PC-3 (cell line): ENCODE results near the gene MRGPRX4. TPM values are rescaled to one million over a fixed set of nuclear protein-coding genes. Genes with fewer than 3 reads are reported as not detected.

Experiments used
- ATAC-seq: fragments of 200-7000 bp; cut with Tn5 transposase; 2 replicates; pipeline ENCODE4 v1.9.1; 2020; ENCODE audit warnings: mild to moderate bottlenecking, moderate library complexity
- BruUV-seq: library from RNA; stranded (reverse); fragments of 400-500 nt; replicated peaks from 2 replicates; lab custom pipeline; 2021; lab: Mats Ljungman, UMichigan
- CTCF ChIA-PET: fragments of 300-600 bp; sonication (Branson Sonifier 250); formaldehyde crosslinking; loops from one replicate; lab custom pipeline; 2022; ENCODE audit warnings: antibody characterized with exemption; lab: Charles Lee
- POLR2A ChIA-PET: fragments of 300-600 bp; sonication (Branson Sonifier 250); formaldehyde crosslinking; loops from one replicate; lab custom pipeline; 2022; ENCODE audit warnings: antibody characterized with exemption; ENCODE audit not compliant: unreplicated experiment; lab: Charles Lee
- DNase-seq: peaks from one replicate; pipeline ENCODE4 v3.0.0-alpha.2; 2015
- H2AFZ ChIP-seq: fragments of 300-600 bp; sonication (generic); 2 replicates; pipeline ENCODE4 v1.6.0; 2016; ENCODE audit warnings: antibody characterized with exemption, low read length
- H3F3A ChIP-seq: fragments of 300-600 bp; sonication (generic); one replicate; pipeline ENCODE4 v1.6.0; 2017; ENCODE audit warnings: antibody characterized with exemption, low read length, control low read depth, mild to moderate bottlenecking; ENCODE audit not compliant: unreplicated experiment
- H3K27ac ChIP-seq: fragments of 300-600 bp; sonication (generic); 2 replicates; pipeline ENCODE4 v1.5.1; 2016; ENCODE audit warnings: mild to moderate bottlenecking, low read length
- H3K27me3 ChIP-seq: fragments of 300-600 bp; sonication (generic); 2 replicates; pipeline ENCODE4 v1.6.1; 2016; ENCODE audit warnings: low read length, mixed read lengths
- H3K36me3 ChIP-seq: fragments of 300-600 bp; sonication (generic); 2 replicates; pipeline ENCODE4 v1.6.1; 2016; ENCODE audit warnings: low read depth, mixed run types, low read length, mixed read lengths
- H3K4me1 ChIP-seq: fragments of 300-600 bp; sonication (generic); 2 replicates; pipeline ENCODE4 v1.5.1; 2016; ENCODE audit warnings: low read length; ENCODE audit not compliant: insufficient read depth
- H3K4me2 ChIP-seq: fragments of 300-600 bp; sonication (generic); 2 replicates; pipeline ENCODE4 v1.6.0; 2016; ENCODE audit warnings: low read length
- H3K4me3 ChIP-seq: fragments of 300-600 bp; sonication (generic); 2 replicates; pipeline ENCODE4 v1.5.1; 2016; ENCODE audit warnings: mild to moderate bottlenecking, low read length, mixed read lengths
- H3K79me2 ChIP-seq: fragments of 300-600 bp; sonication (generic); 2 replicates; pipeline ENCODE4 v1.6.1; 2017; ENCODE audit warnings: low read length, mixed read lengths
- H3K9ac ChIP-seq: fragments of 300-600 bp; sonication (generic); 2 replicates; pipeline ENCODE4 v1.6.0; 2016; ENCODE audit warnings: mild to moderate bottlenecking, low read length
- H3K9me2 ChIP-seq: fragments of 300-600 bp; sonication (generic); replicated peaks from 2 replicates; pipeline ENCODE4 v1.6.1; 2016; ENCODE audit warnings: mixed run types, low read length, mixed read lengths
- H3K9me3 ChIP-seq: fragments of 300-600 bp; sonication (generic); 2 replicates; pipeline ENCODE4 v1.6.1; 2016; ENCODE audit warnings: low read length, mixed read lengths
- H4K20me1 ChIP-seq: fragments of 300-600 bp; sonication (generic); 2 replicates; pipeline ENCODE4 v1.6.1; 2016; ENCODE audit warnings: low read length, mixed read lengths
- EZH2 ChIP-seq: fragments of 300-600 bp; sonication (generic); IDR thresholded peaks from one replicate; pipeline ENCODE4 v1.6.1; 2017; ENCODE audit warnings: antibody characterized with exemption, mild to moderate bottlenecking, low read length; ENCODE audit not compliant: unreplicated experiment
- EZH2phosphoT487 ChIP-seq: fragments of 300-600 bp; sonication (generic); IDR thresholded peaks from 2 replicates; pipeline ENCODE4 v1.6.1; 2018; ENCODE audit warnings: mild to moderate bottlenecking, antibody characterized with exemption, low read length, borderline replicate concordance
- intact Hi-C: fragments of 100-400 bp; cut with micrococcal nuclease; formaldehyde crosslinking; loops from 2 replicates; pipeline ENCODE4 v1.9.0; 2023
- total RNA-seq: library from RNA; depleted of rRNA; stranded (reverse); fragments of >200 nt; gene quantifications from 2 replicates; pipeline ENCODE4 v1.2.3, GENCODE V29; 2014
- TF ChIP-seq, protein P1 (sequence below): fragments of 300-600 bp; sonication (generic); conservative IDR thresholded peaks from 2 replicates; pipeline ENCODE4 v1.5.1; 2017; ENCODE audit warnings: antibody characterized with exemption, low read depth, mild to moderate bottlenecking, low read length

MRGPRX4 gene
- total RNA-seq, 1 experiment from 2014 or later = not detected

DNA sequence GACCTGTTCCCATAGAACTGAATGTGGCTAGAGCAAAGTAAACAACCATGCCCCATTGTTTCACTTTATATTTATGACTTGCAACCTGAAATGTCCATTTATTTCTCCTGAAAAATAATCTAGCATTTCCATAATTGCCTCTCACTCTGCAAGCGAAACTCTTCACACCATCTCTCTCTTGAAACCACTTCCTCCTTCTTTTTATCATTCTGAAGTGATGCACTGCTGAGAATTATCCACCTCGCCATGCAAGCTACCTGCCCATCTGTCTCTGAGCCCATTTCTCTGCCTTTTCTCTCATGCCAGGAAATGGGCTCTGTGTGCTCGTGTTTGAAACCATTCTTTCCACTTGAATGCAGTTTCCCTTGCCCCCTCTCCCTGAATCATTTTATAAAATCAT, 26.8 kb upstream of the MRGPRX4 start:
- ATAC-seq (no peak), DNase-seq (no peak)
- Histone ChIP-seq H3K9me3 (no peaks in the 10 kb centered on the region), H3K4me2 (no peak overlapping the region), H3K27ac (no peak overlapping the region), H4K20me1 (no peaks in the 10 kb centered on the region), H3K27me3 (peaks cover 30% of the 10 kb centered on the region), H3K79me2 (no peaks in the 10 kb centered on the region), H3F3A (no peaks in the 10 kb centered on the region), H2AFZ (no peak overlapping the region), H3K36me3 (no peaks in the 10 kb centered on the region), H3K9ac (no peak overlapping the region), H3K4me3 (no peak overlapping the region), H3K4me1 (0 out of 2 replicates have a peak, but pooled peaks cover 3% of the 10 kb centered on the region), H3K9me2 (no peaks in the 10 kb centered on the region)
- no TSS peak for BruUV-seq
- TF ChIP-seq, protein P1, sequence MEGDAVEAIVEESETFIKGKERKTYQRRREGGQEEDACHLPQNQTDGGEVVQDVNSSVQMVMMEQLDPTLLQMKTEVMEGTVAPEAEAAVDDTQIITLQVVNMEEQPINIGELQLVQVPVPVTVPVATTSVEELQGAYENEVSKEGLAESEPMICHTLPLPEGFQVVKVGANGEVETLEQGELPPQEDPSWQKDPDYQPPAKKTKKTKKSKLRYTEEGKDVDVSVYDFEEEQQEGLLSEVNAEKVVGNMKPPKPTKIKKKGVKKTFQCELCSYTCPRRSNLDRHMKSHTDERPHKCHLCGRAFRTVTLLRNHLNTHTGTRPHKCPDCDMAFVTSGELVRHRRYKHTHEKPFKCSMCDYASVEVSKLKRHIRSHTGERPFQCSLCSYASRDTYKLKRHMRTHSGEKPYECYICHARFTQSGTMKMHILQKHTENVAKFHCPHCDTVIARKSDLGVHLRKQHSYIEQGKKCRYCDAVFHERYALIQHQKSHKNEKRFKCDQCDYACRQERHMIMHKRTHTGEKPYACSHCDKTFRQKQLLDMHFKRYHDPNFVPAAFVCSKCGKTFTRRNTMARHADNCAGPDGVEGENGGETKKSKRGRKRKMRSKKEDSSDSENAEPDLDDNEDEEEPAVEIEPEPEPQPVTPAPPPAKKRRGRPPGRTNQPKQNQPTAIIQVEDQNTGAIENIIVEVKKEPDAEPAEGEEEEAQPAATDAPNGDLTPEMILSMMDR = no peak
- TF ChIP-seq EZH2 (no peak), EZH2phosphoT487 (no peak)
- POLR2A ChIA-PET = no interaction called here
- intact Hi-C loops = no loop called here
- CTCF ChIA-PET = no interaction called here

DNA sequence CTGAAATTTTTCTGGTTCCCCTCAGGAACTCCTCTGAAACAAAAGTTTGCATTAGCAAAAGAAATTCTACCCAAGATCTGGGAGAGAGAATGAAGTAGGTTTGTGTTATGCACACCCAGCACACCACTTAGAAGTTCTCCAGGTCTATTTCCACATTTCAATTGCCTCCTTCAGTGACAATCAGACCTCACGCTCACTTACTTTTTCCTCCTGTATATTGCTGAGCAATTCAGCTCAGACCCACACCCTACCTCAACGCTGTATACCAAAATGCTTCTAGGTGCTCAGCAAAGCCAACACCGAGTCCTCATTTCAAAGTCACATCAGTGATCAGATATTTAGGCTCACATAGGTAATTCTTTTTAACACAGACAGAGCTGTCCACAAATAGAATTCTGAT, 21.1 kb upstream of the MRGPRX4 start:
- ATAC-seq (no peak), DNase-seq (no peak)
- Histone ChIP-seq H3K4me1 (no peaks in the 10 kb centered on the region), H3K4me3 (no peak overlapping the region), H3K9ac (no peak overlapping the region), H3K27me3 (peaks cover 70% of the 10 kb centered on the region), H3K36me3 (no peaks in the 10 kb centered on the region), H3K9me2 (no peaks in the 10 kb centered on the region), H3K79me2 (no peaks in the 10 kb centered on the region), H3K9me3 (no peaks in the 10 kb centered on the region), H3K27ac (no peak overlapping the region), H3K4me2 (no peak overlapping the region), H2AFZ (no peak overlapping the region), H3F3A (no peaks in the 10 kb centered on the region), H4K20me1 (no peaks in the 10 kb centered on the region)
- BruUV-seq = no TSS peak
- TF ChIP-seq EZH2 (no peak), EZH2phosphoT487 (no peak)
- TF ChIP-seq, protein P1 = no peak
- ChIA-PET CTCF (no interaction called here), POLR2A (no interaction called here)
- intact Hi-C loops = no loop called here

DNA sequence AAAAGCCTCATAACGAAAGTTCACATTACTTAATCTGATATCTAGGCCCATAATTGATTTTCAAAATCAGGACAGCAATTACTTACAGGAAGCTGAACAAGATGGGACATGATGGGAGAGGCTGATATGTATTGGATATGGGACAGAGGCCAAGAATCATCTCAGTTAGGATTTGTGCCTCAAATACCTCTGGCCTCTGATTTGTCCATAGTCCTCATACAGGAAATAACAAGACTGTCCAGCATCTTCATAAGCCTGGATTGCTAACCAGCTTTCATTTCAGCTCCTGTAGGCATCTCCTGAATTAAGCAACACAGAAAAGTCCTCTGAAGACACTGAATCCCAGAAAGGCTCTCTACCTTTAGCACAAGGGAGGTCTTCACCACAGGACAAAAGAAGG, 4.3 kb upstream of the MRGPRX4 start:
- POLR2A ChIA-PET = no interaction called here

More for the DNA sequence above, 4.3 kb upstream of the MRGPRX4 start:
- H3K79me2 ChIP-seq = no peaks in the 10 kb centered on the region
- H3F3A ChIP-seq = no peaks in the 10 kb centered on the region
- H3K4me3 ChIP-seq = no peak overlapping the region
- DNase-seq (no peak), ATAC-seq (no peak)
- no peaks in the 10 kb centered on the region for H3K36me3 ChIP-seq
- H3K9me3 ChIP-seq = no peaks in the 10 kb centered on the region
- H3K9ac ChIP-seq = no peak overlapping the region
- CTCF ChIA-PET = no interaction called here
- H3K9me2 ChIP-seq = no peaks in the 10 kb centered on the region
- intact Hi-C loops = no loop called here
- H4K20me1 ChIP-seq = no peaks in the 10 kb centered on the region
- H2AFZ ChIP-seq = no peak overlapping the region
- no peak for TF ChIP-seq EZH2phosphoT487
- TF ChIP-seq, protein P1 = no peak
- TF ChIP-seq EZH2 = no peak
- peaks cover 26% of the 10 kb centered on the region for H3K27me3 ChIP-seq
- BruUV-seq = no TSS peak
- H3K4me2 ChIP-seq = no peak overlapping the region
- no peak overlapping the region for H3K27ac ChIP-seq
- H3K4me1 ChIP-seq = no peaks in the 10 kb centered on the region
